ENCODE results near the gene ZNF672. TPM values are rescaled to one million over a fixed set of nuclear protein-coding genes. Genes with fewer than 3 reads are reported as not detected.

The ZNF672 gene
- 13.6 and 16.6 TPM in 2 replicates for total RNA-seq

DNA sequence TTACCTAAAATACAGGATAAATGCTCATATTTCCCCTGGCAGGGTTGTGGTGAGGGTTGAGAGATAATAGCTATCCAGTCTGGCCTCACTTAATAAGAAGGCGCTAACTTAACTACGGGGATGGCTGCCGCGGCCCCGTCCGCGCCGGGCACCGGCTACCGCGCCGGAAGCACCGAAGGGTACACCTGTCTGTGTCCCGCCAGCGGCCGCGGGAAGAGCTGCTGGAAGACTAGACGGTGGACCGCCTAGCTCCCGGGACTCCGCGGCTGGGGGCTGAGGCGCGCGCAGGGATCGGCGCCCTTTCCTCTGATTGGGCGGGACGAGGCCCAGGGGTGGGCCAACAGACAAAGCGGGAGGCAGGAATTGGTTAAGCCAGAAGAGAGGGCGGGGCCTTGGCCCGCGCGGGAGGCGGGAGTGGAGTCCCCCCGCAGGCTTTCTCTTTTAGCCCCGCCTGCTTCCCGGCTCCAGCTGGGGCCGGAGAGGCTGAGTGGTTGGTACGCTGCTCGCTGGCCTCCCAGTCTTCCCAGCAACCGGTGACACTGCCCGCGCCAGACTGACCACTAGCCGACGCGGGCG is at the start of gene ZNF672:
Gene ZNF672, plus strand, starts transcription at position 444 of the 576 bp plus-strand sequence. CDS start 9,051 bp downstream, outside the sequence.

DNA sequence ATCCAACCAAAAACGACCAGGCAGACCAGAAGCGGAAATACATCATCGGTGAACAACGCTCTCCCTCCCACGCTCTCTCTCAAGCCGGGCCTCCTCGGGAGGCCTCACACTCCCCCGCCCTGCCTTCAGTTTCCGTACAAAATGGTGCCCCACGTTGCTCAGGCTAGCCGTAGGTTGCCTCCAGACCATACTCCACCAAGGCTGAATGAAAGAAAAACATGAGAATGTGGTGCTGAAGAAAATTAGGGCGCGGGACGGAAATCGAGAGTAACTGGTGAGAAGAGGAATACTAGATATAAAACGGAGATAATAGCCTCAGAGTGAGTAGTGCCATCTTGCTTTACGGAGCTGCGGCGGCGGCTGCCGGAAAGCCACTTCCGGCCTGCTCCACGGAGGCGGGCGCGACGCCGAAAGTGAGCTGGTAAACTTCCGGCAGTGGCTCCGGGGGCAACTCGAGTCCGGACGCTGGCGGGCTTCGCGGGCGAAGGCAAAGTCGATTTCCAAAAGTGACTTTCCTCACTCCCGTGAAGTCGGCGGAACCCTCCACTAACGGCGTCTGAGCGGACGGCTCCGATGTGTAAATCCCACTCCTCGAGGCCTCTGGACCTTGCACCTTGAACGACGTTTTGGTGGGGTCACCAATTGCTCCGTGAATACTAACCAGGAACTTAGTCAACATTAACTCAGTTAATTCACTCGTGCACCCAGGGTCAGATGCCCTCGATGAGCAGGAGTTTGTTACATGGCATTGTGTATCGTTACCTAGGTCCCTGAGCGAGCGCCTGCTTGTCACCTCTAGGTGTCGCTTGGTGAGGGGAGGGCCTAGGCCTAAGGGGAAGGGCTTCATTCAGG is 11.9 kb upstream of the ZNF672 start, which contains the start of gene SH3BP5L:
Gene SH3BP5L, minus strand, starts transcription at position 7 of the 852 bp plus-strand sequence. CDS start 980 bp downstream, outside the sequence.

DNA sequence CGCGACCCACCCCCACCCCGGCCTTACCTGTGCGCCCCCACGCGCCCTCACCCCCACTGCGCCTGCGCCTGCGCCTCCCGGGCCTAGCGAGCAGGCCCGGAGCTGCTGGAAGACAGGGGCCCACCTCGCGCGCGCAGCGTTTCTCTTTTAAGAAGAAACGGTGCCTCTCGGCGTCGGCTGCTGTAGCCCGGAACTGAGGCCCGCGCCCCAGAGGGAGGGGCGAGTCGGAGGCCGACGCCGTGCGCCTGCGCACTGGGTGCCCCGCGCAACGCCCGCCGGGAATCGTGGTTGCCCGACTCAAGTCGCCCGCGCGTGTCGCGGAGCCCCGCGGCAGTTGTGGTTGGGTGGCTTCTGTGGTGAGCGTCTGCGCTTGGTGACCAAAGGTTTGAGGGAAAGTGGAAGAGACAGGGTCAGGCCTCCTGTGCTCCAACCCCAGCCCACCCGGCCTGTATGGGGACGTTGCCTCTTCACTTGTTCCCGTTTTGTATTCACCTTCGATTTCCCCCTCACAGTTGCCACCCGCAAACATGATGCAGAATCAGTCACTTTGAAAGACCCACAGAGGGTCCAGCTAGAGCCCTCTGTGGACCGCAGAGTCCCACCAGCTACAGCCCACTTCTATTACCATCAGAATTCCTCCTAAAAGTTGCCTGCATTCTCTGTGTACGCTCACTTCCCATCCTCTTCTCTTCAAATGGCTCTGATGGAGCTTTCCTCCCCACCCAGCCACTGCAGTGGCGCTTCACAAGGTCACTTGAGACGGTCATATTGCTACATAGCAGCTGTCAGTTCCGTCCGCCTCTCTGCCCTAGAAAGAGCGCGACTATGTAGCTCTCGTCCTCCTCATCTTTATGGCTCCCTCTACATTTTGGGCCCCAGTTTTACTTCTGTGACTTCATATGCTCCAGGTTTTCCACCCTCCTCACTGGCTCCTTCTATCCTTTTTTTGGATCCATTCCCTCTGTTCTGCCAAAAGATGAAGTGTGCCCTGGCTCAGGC is 21.2 kb downstream of the ZNF672 start, which contains the start of gene ZNF692:
Gene ZNF692, minus strand, starts transcription at position 195 of the 999 bp plus-strand sequence. CDS start 776 bp downstream, outside the sequence.

Small RNAs within 50 kb of the gene (small RNA-seq; reads per million reads assigned to genes)
- not detected for gene MIR3124

Other genes with a start within 250 kb of the ZNF672 start
- gene OR2T10, start 240.5 kb upstream of the ZNF672 start, total RNA-seq = not detected in 2 replicates
- not detected in 2 replicates for gene OR2T11, start 203.1 kb upstream of the ZNF672 start, total RNA-seq
- not detected in 2 replicates for gene OR2T35, start 192.9 kb upstream of the ZNF672 start, total RNA-seq
- gene OR2T27, start 182.7 kb upstream of the ZNF672 start, total RNA-seq = not detected in 2 replicates
- not detected in 2 replicates for gene OR14I1, start 135.5 kb upstream of the ZNF672 start, total RNA-seq
- not detected in 2 replicates for gene LYPD8, start 82.5 kb upstream of the ZNF672 start, total RNA-seq
- gene SH3BP5L, start 12.3 kb upstream of the ZNF672 start, total RNA-seq = 16.5 and 18.2 TPM in 2 replicates
- 20.6 and 23.9 TPM in 2 replicates for gene ZNF692, start 20.9 kb downstream of the ZNF672 start, total RNA-seq
- 2.9 and 4.3 TPM in 2 replicates for gene PGBD2, start 68.0 kb downstream of the ZNF672 start, total RNA-seq